Lower lobe of right lung (tissue), 2 donors: ENCODE data around the gene NIN. TPM values are rescaled to one million over a fixed set of nuclear protein-coding genes. Genes with fewer than 3 reads are reported as not detected.

Source experiments
- ATAC-seq, 2 donors: fragments of 200-7000 bp; cut with Tn5 transposase; one replicate each; pipeline ENCODE4 v1.9.1; 2020 to 2022; ENCODE audit warnings: mild to moderate bottlenecking in 2 of 2, moderate library complexity in 2 of 2
- DNase-seq: peaks from one replicate; pipeline ENCODE4 v3.0.0-alpha.2; 2020
- H3K27ac ChIP-seq: fragments of 200-600 bp; one replicate; pipeline ENCODE4 v1.8.0; 2022
- H3K27me3 ChIP-seq: fragments of 200-600 bp; one replicate; pipeline ENCODE4 v1.8.0; 2022; ENCODE audit warnings: low read depth
- H3K36me3 ChIP-seq: fragments of 200-600 bp; one replicate; pipeline ENCODE4 v1.8.0; 2022; ENCODE audit warnings: mild to moderate bottlenecking
- H3K4me1 ChIP-seq: fragments of 200-600 bp; one replicate; pipeline ENCODE4 v1.8.0; 2022
- H3K4me3 ChIP-seq: fragments of 200-600 bp; one replicate; pipeline ENCODE4 v1.8.0; 2022; ENCODE audit warnings: mild to moderate bottlenecking
- H3K9me3 ChIP-seq: fragments of 200-600 bp; one replicate; pipeline ENCODE4 v1.8.0; 2022
- CTCF ChIP-seq: fragments of 200-600 bp; IDR thresholded peaks from one replicate; pipeline ENCODE4 v1.8.0; 2022; ENCODE audit warnings: antibody characterized with exemption, mild to moderate bottlenecking
- intact Hi-C: fragments of 100-400 bp; cut with DNase I; formaldehyde crosslinking; loops from one replicate; pipeline ENCODE4 v1.11.0; 2022
- total RNA-seq: library from RNA; stranded (reverse); fragmentation: NEBNext Ultra II Directional; extraction: Animal tissue kit (Norgen Biotek cat#: 25700); gene quantifications from one replicate; pipeline ENCODE4 v1.2.1, GENCODE V29; 2021
- donor health status: DM: no; HTN: yes; CAD: no; lungs with severe emphysema.

Gene NIN
- total RNA-seq, 1 donor from 2014 or later: 45.9 TPM

- ATAC-seq (no peak), DNase-seq (no peak)
- Histone ChIP-seq H3K27me3 (no peaks in the 10 kb centered on the region), H3K9me3 (no peaks in the 10 kb centered on the region), H3K27ac (no peak overlapping the region), H3K36me3 (peaks cover 83% of the 10 kb centered on the region), H3K4me1 (peaks cover 11% of the 10 kb centered on the region), H3K4me3 (no peak overlapping the region)
- TF ChIP-seq CTCF: no peak
- intact Hi-C loops: no loop called here
Measured at GRCh38 chr14:50734950-50735695, 95.8 kb downstream of the NIN start.

- Histone ChIP-seq H3K4me1 (no peaks in the 10 kb centered on the region), H3K36me3 (peaks cover 92% of the 10 kb centered on the region), H3K9me3 (no peaks in the 10 kb centered on the region), H3K27ac (no peak overlapping the region), H3K27me3 (no peaks in the 10 kb centered on the region), H3K4me3 (no peak overlapping the region)
- intact Hi-C loops: no loop called here
- ATAC-seq: no peak
- TF ChIP-seq CTCF: no peak
- DNase-seq: no peak
Measured at GRCh38 chr14:50733494-50733893, 97.5 kb downstream of the NIN start.

- TF ChIP-seq CTCF: no peak
- H3K9me3 ChIP-seq: no peaks in the 10 kb centered on the region
- DNase-seq (no peak), ATAC-seq (no peak)
- H3K4me1 ChIP-seq: no peaks in the 10 kb centered on the region
- H3K27me3 ChIP-seq: no peaks in the 10 kb centered on the region
- H3K4me3 ChIP-seq: no peak overlapping the region
- intact Hi-C loops: no loop called here
- no peak overlapping the region for H3K27ac ChIP-seq
- peaks cover 93% of the 10 kb centered on the region for H3K36me3 ChIP-seq
Measured at GRCh38 chr14:50728836-50729235, 102.1 kb downstream of the NIN start.

GRCh38 chr14:50726372-50727107 is 104.4 kb downstream of the NIN start:
- Histone ChIP-seq H3K9me3 (no peaks in the 10 kb centered on the region), H3K4me1 (no peaks in the 10 kb centered on the region), H3K27ac (no peak overlapping the region), H3K27me3 (no peaks in the 10 kb centered on the region), H3K4me3 (no peak overlapping the region), H3K36me3 (peaks cover 95% of the 10 kb centered on the region)
- TF ChIP-seq CTCF: no peak
- intact Hi-C loops: no loop called here
- ATAC-seq (no peak), DNase-seq (no peak)

GRCh38 chr14:50725761-50726160 is 105.2 kb downstream of the NIN start:
- DNase-seq (no peak), ATAC-seq (no peak)
- Histone ChIP-seq H3K4me1 (no peaks in the 10 kb centered on the region), H3K36me3 (peaks cover 90% of the 10 kb centered on the region), H3K4me3 (no peak overlapping the region), H3K27ac (no peak overlapping the region), H3K9me3 (no peaks in the 10 kb centered on the region), H3K27me3 (no peaks in the 10 kb centered on the region)
- no peak for TF ChIP-seq CTCF
- intact Hi-C loops: no loop called here
